ENCODE results near the gene EEFSEC.

Gene EEFSEC

DNA sequence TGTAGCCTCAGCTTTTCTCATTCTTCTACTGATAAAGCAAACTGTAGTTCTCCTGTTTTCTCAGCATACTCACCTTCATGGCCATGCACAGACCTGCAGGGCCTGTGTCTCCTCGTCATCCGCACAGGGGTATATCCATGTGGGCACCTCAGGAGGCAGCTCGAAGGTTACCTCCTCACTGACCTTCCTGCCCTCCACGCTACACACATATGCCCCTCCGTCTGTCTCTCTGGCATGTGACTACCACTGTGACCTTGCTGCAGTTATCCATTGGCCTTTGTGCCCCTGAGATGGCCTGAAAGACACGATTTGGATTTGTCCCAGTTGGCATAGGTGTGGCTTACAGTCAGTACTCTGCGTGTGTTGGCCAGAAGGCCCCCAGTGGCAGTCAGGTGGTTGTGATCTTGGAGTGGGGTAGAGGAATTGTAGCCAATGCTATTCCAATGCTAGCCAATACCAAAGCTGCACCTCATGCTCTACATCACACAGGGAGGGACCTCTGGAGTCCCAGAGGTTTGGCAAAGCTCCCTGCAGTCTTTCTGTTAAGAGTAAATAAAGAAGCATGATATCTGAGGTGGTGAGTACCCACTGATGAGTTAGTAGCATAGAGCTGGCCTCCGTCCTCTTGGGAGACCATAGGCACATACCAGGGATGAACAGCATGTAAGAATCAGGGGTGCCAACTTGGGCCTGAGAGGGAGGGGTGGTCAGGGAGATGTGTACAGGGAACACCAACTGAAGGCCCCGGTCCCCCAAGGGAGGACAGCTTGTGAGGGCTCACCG, 143.4 kb downstream of the EEFSEC start:
- peak; percentile 36 for DNase-seq

DNA sequence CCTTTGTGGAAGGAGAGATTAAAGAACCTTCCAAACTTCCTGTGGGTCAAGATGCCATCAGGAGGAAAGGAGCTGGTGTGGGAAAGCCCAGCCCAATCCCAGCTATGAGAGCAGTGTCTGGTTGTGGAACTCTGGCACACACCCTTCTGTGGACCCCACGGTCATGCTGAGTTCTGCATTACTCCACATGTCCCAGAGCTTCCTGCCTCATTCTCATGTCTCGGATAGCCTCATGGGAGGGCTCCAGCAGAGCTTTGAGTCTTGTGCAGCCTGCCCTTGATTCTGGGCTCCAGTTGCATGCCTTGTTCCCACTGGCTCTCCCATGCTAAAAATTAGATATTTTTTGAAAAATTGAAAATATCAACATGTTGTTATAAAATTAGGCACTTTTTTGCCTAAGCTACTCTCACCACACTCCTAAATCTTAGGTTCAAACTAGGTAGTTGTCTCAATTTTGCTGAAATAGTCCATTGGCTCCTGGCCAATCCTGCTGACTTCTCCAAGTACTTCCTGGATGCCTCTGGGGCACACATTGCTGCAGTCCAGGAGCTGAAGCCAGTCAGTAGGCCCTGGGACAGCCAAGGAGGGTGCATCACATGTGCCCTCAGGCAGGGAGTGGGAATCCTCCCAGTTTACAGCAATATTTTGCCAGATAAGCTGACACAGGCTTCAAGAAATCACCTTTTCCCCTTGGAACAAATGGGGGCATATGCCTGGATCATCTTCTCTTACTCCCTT, 144.3 kb downstream of the EEFSEC start:
- DNase-seq = peak; percentile 36

DNA sequence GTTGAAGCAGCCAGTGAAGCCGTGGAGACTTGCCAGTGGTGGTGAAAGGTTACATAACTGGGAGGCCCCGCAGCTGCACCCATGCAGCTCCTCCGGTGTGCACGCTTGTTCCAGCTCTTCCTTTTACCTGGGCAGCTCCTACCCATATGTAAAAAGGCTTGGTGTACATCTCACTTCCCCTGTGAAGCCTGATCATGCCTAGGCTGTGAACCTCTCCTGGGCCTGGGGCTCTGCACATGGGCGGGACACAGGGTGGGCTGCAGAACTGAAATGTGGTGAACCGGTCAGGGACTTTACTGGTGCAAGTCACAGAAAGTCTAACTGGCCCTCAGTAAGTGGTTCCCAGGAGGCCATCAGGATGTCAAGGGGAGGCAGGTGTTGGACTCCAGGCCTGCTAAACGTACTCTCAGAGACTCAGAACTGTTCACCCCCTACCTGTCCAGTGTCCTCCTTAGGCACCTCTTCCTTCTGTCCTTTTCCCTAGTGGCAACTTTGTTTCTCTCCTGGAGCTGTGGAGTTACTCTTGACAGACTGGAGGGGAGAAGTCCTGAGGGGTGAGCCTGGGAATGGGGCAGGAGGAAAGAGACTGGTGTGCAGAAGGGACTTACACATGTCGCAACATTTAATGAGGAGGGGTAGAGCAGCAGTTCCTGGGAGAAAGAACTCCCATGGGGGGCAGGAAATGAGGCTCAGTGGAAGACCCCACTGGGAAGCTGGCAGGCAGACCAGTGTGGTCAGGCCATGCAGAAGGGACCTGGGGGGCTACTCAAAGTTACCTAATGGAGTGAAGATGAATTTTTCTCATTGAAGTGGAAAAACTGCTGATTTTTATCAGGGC, 148.1 kb downstream of the EEFSEC start:
- no peak for DNase-seq

DNA sequence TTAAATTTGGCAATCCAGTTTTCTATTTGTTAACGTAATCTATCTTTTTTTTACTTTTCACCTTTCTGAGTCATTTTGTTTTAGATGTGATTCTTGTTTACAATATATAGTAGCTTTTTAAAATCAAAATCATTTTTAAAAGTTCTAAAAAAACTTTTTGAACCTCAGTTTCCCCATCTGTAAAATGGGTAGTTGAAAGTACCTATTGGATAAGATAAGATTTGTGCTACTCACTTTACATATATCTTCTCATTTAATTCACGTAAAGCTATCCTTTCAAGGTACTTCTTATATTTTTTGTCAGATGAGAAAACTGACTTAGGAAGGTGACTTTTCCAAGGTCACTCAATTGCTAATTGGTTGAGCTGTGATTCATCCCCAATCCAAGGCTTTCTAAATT, 153.2 kb downstream of the EEFSEC start:
- DNase-seq = no peak

DNA sequence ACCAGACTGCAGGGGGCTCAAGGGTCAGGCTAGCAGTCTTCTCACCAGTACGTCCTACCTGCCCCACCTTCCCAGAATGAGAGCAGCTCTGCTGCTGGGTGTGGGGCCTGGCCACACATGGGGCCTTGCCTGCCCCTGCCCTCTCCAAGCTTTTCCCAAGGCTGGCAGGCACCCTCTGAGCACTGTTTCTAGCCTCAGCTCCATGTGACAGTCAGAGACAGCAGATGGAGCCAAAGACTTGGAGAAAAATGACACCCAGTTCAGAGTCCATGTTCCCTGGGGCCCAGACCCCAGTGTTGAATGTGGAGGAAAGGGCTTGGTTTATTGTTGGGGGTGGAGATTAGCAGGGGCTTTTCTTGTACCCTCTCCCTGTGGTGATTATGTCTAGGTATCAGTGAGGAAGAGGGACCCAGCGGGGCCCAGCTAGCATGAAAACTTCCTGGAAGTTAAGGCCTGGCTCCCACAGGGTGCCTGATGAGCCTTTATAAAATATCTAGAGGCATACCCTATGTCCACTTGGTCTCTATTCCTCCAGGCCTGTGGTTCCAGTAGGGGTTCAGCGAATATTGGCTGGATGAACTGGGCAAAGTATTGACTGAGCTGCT, 153.8 kb downstream of the EEFSEC start:
- DNase-seq = no peak

DNA sequence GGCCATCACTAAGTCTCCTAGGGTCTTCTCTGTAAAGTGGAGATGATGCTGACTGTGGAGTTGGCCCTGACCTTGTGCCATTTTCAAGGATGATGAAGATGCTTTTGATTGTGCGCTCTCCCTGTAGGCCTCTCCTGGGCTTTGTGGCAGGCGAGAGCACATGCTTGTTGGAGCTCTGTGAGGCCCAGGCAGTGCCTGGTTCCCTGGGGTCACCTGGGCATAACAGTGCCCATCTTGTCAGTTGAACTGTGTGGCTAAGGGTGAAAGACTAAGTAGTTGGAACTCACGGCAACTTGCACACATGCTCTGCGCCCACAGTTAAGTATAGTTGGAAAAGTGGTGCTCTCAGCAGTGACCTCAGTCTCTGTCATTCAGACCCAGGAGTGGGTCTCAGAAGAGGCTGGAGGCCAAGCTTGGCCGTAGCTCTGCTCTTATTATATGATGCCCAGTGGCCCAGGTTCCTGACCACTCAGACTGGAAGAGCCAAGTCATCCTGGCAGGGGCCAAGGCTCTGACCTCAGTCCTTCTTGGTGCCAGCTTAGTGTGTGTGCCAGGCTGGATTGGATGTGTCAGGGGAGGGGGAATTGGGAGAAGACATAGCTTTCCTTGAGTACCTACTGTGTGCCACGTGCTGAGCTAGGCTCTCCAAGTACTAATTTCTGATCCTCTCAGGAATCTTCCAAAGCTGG, 154.6 kb downstream of the EEFSEC start:
- no peak for DNase-seq

DNA sequence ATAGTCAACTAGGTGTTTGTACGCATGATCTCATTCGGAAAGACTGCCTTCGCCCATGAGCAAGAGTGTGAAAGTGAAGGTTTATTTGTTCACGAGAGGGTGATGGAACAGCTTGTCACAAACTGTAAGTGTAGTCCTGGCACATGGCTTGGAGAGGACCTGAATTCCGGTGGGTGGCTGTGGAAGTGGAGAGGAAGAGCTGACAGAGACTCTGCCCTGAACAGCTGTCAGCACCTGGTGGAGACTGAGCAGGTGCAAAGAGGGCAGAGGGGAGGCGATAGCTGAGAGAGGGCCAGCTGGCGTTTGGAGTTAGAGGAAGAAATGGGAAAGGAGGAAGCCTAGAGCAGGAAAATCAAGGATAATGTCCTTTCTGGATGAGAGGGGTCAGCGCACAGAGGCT, 155.7 kb downstream of the EEFSEC start:
- DNase-seq = peak; percentile 90

DNA sequence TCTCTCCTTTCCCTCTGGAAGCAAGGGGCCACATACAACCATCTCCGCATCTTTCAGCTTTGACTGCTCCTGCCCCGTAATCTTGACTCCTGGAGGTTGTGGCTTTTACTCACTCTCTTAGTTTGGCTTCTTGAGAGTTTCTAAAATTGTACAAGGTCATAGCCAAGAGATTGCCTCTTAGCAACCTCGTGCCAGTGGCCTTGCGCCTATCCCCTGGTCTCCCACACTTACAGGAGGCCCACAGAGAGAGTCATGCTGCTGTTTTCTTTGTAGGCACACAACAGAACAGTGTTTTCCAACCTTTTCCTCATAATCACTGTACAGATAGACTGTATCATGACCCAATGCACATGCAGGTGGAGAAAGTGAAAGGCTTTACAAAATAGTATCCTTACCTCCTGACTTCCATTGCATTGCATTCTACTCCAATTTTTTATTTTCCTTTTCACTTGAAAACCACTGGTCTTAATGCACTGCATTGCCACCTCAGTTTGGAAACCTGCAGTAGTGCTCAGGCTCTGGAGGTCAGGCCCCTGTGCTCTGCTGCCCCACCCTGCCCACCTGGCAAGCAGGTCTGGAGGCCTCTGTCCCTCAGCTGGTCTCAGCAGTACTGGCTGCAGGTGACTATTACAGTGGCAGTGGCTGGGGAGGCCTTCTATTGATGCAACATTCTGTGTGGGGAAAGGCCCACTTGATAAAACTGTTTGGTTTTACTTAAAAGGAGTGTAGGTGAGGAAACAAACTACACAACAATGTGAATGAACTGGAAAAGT, 157.2 kb downstream of the EEFSEC start:
- no peak for DNase-seq

DNA sequence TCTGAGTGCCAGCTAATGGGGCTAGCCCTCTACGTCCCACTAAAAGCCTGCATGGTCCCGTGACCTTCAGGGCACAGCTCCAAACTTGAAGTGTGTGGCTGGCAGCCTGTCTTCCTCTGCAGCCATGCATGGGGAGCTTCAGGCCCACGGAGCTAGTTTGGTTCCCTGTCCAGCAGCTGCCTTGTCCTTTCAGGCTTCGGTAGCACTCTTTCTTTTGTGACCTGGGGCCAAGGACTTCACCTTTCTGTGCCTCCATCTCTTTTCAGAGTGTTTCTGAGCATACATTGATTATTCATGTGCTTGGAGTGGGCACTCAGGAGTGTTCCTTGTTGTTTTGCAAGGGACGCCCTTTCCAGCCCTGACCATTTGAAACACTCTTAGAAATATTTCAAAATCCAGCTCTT, 158.2 kb downstream of the EEFSEC start:
- peak; percentile 52 for DNase-seq

- no peak for DNase-seq
Observed at GRCh38 chr3:128312271-128312670, 159.0 kb downstream of the EEFSEC start.

GRCh38 chr3:128313071-128313725, 159.9 kb downstream of the EEFSEC start:
- DNase-seq = no peak

GRCh38 chr3:128313935-128314334, 160.7 kb downstream of the EEFSEC start:
- DNase-seq = no peak

DNA sequence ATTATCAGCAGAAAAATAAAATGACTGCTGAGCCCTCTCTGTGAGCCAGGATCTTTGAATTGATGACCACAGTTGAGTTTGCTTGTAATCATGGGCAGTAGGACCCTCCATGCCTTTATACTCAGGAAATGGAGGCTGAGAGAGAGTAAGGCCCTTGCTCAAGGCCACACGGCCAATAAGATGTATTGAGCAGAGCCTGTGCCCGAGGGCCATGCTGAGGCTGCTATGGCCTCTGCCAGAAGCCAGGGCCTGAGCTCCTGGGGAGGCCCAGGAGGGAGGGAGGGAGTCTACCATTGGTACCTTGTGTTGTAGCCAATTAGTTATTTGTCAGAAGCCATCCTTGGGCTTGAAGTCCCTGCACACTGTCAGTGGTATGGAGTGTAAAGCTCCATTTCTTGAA, 162.0 kb downstream of the EEFSEC start:
- no peak for DNase-seq

DNA sequence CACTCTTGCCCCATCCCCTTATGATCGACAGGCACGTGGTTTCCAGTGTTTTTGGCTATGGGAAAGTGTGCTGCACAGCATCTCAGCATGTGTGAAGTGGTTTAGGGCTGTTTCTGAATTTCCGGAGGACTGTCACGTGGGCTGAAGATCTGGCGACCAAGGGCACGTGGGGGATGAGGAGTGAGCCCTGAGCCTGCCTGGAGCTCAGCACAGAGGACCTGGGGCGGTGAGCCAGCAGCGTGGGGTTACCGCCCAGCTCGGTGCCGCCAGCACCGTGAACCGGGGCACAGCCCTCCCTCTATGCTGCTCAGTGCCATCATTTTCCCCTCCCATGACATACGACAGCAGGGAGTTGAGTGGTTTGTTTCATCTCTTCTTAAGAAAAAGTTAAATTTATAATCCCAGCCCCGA, 163.2 kb downstream of the EEFSEC start:
- DNase-seq = no peak

- no peak for DNase-seq
Observed at GRCh38 chr3:128317101-128317697, 163.9 kb downstream of the EEFSEC start.

GRCh38 chr3:128317698-128318231, 164.5 kb downstream of the EEFSEC start:
- DNase-seq = no peak

DNA sequence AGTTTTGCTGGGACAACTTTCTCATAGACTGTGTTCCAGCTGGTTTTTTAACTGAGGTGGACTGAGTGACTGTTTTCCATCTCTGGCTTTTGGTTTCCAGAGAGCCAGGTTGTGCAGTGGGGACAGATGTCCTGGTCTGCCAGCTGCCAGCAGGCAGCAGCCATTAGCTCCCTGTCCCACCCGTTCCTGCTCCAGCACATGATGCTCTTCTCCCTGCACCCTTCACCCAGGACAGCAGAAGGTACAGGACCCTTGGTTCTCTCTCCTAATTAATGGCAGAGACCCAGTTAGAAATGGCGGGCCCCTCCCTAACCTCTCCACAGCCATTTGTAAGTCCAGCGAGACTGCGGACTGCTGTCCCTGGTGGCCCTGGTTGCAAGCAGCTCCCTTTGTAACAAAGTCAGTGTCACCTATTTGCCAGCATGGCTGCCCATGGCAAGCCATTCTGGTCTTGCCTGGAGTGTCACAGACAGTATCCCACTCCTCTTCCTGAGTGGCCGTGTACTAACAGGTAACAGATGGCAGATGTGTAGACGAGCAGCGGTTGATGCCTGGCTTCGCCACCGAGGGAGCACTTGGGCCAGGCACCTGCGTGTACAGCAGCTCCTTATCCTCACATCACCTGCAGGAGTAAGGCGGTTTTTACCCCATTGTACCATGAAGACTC, 165.1 kb downstream of the EEFSEC start:
- DNase-seq = no peak

DNA sequence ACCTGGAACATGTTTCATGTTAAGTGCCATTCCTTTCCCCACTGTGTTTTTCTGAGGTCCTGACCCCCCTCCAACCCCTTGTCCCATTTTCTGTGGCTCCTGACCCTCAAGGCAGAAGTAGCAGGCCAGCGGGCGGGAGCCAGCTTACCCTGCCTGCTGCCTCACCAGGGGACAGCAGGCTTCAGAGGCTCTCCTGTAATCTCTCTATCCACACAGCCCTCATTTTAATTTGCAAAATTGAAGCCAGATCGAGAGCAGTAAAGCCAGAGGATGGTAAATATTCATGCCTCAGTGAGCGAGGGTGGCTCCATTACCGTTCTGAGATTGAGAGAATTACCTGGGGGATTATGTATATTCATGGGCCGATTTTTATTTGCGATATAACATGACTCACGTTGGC, 165.8 kb downstream of the EEFSEC start:
- no peak for DNase-seq

DNA sequence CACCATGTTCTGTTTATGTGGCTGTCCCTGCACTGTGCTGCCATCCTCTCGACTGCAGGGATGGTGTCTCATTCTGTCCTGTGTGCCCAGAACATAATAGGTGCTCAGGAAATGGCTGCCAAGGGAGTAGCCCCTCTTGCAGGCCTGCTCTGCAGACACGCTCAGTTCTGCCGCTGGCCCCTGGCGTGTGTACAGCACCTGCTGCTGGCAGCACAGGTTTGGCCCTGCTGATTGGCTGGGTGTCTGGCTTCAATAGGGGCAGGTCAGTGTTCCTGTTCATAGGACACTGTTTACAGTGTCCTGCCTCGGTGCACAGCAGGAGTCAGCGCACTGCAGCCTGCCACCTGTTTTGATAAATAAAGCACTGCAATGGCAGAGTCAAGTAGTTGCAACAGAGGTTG, 166.5 kb downstream of the EEFSEC start:
- DNase-seq = peak; percentile 90

All from NCI-H2029 (cell line).